ENCODE measurements around the gene POU2F2. TPM values are rescaled to one million over a fixed set of nuclear protein-coding genes. Genes with fewer than 3 reads are reported as not detected.

POU2F2 gene
- total RNA-seq, 1 donor from 2014 or later = 1.6 TPM

DNA sequence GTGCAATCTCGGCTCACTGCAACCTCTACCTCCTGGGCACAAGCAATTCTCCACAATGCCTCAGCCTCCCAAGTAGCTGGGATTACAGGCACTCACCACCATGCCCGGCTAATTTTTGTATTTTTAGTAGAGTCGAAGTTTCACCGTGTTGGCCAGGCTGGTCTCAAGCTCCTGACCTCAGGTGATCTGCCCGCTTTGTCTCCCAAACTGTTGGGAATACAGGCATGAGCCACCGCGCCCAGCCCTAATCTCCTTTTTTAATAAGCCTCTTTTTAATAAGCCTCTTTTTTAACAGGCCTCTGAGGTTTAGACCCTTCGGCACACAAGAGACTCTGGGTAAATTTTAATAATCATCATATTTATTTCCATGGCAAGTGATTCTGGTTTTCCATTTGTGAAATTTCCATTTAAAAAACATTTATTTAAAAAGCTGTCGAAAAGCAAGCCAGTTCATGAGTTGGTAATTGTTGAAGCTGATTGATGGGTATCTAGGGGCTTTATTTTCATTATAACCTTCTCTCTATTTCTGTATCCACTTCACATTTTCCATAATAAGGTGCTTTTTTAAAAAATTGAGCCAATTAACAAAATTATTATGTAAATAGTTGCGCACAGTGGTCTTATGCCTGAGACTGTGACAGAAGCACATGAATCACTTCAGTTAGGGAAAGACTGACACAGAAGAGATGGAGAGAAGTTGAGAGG lies 11.8 kb downstream of the POU2F2 start:
- Mint-ChIP-seq H3K9me3 (ENCODE audit: low read depth) (no peaks in the 10 kb centered on the region), H3K4me3 (ENCODE audit: low read depth) (no peak overlapping the region), H3K27me3 (peaks cover 32% of the 10 kb centered on the region), H3K36me3 (ENCODE audit: insufficient read depth) (no peaks in the 10 kb centered on the region), H3K4me1 (ENCODE audit: low read depth) (no peaks in the 10 kb centered on the region), H3K27ac (no peak overlapping the region)
- TF ChIP-seq, protein P1, sequence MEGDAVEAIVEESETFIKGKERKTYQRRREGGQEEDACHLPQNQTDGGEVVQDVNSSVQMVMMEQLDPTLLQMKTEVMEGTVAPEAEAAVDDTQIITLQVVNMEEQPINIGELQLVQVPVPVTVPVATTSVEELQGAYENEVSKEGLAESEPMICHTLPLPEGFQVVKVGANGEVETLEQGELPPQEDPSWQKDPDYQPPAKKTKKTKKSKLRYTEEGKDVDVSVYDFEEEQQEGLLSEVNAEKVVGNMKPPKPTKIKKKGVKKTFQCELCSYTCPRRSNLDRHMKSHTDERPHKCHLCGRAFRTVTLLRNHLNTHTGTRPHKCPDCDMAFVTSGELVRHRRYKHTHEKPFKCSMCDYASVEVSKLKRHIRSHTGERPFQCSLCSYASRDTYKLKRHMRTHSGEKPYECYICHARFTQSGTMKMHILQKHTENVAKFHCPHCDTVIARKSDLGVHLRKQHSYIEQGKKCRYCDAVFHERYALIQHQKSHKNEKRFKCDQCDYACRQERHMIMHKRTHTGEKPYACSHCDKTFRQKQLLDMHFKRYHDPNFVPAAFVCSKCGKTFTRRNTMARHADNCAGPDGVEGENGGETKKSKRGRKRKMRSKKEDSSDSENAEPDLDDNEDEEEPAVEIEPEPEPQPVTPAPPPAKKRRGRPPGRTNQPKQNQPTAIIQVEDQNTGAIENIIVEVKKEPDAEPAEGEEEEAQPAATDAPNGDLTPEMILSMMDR (IDR thresholded peaks at IDR 0.05; ENCODE audit: unreplicated experiment) = no peak
- DNase-seq (ENCODE audit: low spot score, unreplicated experiment) = no peak

DNA sequence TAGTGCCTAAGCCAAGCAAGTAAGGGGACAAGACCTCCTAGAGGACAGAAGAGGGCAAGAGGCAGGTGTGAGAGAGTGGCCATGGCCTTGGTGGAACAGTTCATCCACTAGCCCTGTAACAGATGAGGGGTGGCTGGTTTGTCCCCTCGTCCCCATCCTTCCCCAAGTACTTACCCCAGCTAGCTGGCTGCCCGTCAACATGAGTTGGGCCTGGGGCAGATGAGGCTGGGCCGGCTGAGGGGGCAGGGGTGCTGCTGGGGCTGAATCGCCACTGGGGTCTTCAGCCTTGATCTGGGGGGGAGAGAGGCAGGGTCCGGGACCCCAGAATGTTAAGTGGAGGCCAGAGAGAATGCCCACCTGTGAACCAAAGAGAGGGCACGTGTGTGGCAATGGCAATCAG lies 15.2 kb downstream of the POU2F2 start:
- Mint-ChIP-seq H3K36me3 (ENCODE audit: insufficient read depth) (no peaks in the 10 kb centered on the region), H3K27me3 (peaks cover 34% of the 10 kb centered on the region), H3K9me3 (ENCODE audit: low read depth) (no peaks in the 10 kb centered on the region), H3K4me3 (ENCODE audit: low read depth) (no peak overlapping the region), H3K4me1 (ENCODE audit: low read depth) (no peaks in the 10 kb centered on the region), H3K27ac (no peak overlapping the region)
- no peak for DNase-seq (ENCODE audit: low spot score, unreplicated experiment)
- TF ChIP-seq, protein P1 (IDR thresholded peaks at IDR 0.05; ENCODE audit: unreplicated experiment) = no peak

DNA sequence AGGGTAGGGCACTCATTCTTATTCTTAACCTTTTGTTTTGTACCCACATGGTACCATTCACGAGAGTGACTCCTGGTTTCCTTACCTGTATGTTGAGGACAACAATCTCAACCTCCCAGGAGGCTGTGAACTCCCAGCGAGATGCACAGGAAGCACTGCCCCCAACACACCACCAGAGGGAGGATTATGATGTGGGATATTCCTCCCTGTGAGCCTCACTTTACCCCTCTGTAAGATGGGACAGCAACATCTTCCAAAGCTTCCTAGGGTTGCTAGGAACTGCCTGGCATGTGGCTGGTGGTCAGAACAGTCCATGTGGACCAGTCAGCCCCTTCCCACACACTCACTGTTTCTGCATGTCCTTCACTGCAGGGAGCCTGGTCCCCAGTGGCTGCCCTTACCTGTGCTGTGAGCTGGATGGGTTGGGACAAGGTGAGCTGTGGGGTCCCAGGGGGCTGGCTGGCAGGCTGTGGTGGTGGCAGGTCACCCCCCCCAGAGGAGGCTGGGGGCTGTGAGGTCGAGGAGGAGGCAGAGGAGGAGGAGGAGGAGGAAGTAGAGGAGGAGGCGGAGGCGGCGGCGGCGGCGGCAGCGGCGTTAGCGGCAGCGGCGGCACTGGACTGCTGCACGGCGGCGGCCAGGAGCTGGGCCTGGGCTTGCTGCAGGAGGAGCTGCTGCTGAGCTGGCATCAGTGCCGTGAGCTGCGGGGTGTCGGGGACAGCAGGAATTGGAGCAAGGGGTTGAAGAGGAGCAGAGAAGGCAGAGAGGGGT lies 15.8 kb downstream of the POU2F2 start:
- DNase-seq (ENCODE audit: low spot score, unreplicated experiment) = no peak
- no peaks in the 10 kb centered on the region for H3K4me1 Mint-ChIP-seq (ENCODE audit: low read depth)
- TF ChIP-seq, protein P1 (IDR thresholded peaks at IDR 0.05; ENCODE audit: unreplicated experiment) = peak; percentile 14

DNA sequence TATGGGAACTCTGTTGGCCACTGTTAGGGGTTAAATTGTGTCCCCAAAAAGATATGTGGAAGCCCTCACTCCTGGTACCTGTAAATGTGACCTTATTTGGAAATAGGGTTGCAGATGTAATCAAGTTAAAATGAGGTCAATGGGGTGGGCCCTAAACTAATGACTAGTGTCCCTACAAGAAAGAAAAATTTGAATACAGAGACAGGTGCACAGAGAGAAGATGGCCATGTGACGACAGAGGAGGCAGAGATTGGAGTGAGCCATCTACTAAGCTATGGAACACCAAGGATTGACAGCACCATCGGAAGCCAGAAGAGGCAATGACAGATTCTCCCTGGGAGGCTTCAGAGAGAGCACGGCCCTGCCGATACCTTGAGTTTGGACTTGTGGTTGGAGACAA lies 16.5 kb downstream of the POU2F2 start:
- H3K4me3 Mint-ChIP-seq (ENCODE audit: low read depth) = no peak overlapping the region

More for the DNA sequence above, 15.8 kb downstream of the POU2F2 start:
- Mint-ChIP-seq H3K4me3 (ENCODE audit: low read depth) (no peak overlapping the region), H3K27me3 (peaks cover 35% of the 10 kb centered on the region), H3K27ac (no peak overlapping the region), H3K36me3 (ENCODE audit: insufficient read depth) (no peaks in the 10 kb centered on the region), H3K9me3 (ENCODE audit: low read depth) (no peaks in the 10 kb centered on the region)

DNA sequence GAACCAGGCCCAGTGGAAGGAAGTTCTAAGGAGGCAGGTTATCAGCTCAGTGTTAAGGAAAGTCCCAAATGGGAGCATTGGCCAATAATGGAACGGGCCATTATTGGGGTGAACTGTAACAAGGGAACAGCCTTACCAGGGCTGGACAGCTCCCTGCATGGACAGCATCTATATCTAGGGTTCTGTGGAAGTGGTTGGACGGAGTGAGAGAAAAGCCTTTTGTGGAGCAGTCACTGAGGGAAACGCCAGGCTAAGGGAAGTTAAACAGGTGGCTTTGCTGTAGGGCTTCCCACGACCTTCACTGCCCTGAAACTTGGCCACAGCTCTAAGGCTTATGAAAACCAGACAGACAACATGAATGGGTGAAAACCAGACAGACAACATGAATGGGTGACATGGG lies 17.0 kb downstream of the POU2F2 start:
- Mint-ChIP-seq H3K4me1 (ENCODE audit: low read depth) (no peaks in the 10 kb centered on the region), H3K36me3 (ENCODE audit: insufficient read depth) (no peaks in the 10 kb centered on the region), H3K4me3 (ENCODE audit: low read depth) (no peak overlapping the region), H3K27me3 (peaks cover 37% of the 10 kb centered on the region), H3K27ac (no peak overlapping the region), H3K9me3 (ENCODE audit: low read depth) (no peaks in the 10 kb centered on the region)
- no peak for DNase-seq (ENCODE audit: low spot score, unreplicated experiment)
- TF ChIP-seq, protein P1 (IDR thresholded peaks at IDR 0.05; ENCODE audit: unreplicated experiment) = no peak

More for the DNA sequence above, 16.5 kb downstream of the POU2F2 start:
- no peak for DNase-seq (ENCODE audit: low spot score, unreplicated experiment)
- no peak overlapping the region for H3K27ac Mint-ChIP-seq
- TF ChIP-seq, protein P1 (IDR thresholded peaks at IDR 0.05; ENCODE audit: unreplicated experiment) = no peak
- H3K27me3 Mint-ChIP-seq = peaks cover 38% of the 10 kb centered on the region
- H3K36me3 Mint-ChIP-seq (ENCODE audit: insufficient read depth) = no peaks in the 10 kb centered on the region
- H3K4me1 Mint-ChIP-seq (ENCODE audit: low read depth) = no peaks in the 10 kb centered on the region
- no peaks in the 10 kb centered on the region for H3K9me3 Mint-ChIP-seq (ENCODE audit: low read depth)
